OCI-LY1 (cell line): ENCODE results near the gene RASGEF1B.

Experiments used
- CTCF ChIP-seq: fragments of 200-600 bp; sonication (generic), shearing (Covaris generic); IDR thresholded peaks from 2 replicates; pipeline ENCODE4 v1.5.1; 2017; ENCODE audit warnings: mild to moderate bottlenecking, antibody characterized with exemption, low read length, moderate library complexity, mixed read lengths
- EZH2 ChIP-seq: fragments of 200-600 bp; sonication (generic), shearing (Covaris generic); IDR thresholded peaks from 2 replicates; pipeline ENCODE4 v1.8.0; 2017; ENCODE audit warnings: borderline replicate concordance, mixed run types, mild to moderate bottlenecking, antibody characterized with exemption, low read length, moderate library complexity, mixed read lengths

GRCh38 chr4:81459228-81459627, 12.5 kb downstream of the RASGEF1B start:
- TF ChIP-seq CTCF (no peak), EZH2 (no peak)
